Lung (tissue), 12 donors: ENCODE results near the gene TTYH3. TPM values are rescaled to one million over a fixed set of nuclear protein-coding genes. Genes with fewer than 3 reads are reported as not detected.

Experiments
- ATAC-seq: fragments of 200-7000 bp; cut with Tn5 transposase; one replicate; pipeline ENCODE4 v1.9.1; 2020; ENCODE audit warnings: moderate number of reproducible peaks; ENCODE audit not compliant: insufficient read depth, low FRiP score
- DNase-seq, 3 donors: peaks; one replicate each; pipeline ENCODE4 v3.0.0-alpha.2; 2013 to 2017
- H3K27ac ChIP-seq, 2 donors: one replicate each; pipeline ENCODE4 v1.5.1; 2013; ENCODE audit warnings: mild to moderate bottlenecking in 2 of 2, moderate library complexity in 2 of 2, control low read depth in 1 of 2, inconsistent platforms in 1 of 2, low read depth in 1 of 2, low read length in 1 of 2
- H3K27me3 ChIP-seq, 3 donors: one replicate each; pipeline ENCODE4 v1.5.1; 2013; ENCODE audit warnings: low read length in 2 of 3; ENCODE audit not compliant: control insufficient read depth in 3 of 3, insufficient read depth in 3 of 3
- H3K36me3 ChIP-seq, 4 donors: one replicate each; pipeline ENCODE4 v1.5.1; 2013; ENCODE audit warnings: low read length in 4 of 4, mild to moderate bottlenecking in 1 of 4, moderate library complexity in 1 of 4; ENCODE audit not compliant: control insufficient read depth in 4 of 4, insufficient read depth in 4 of 4
- H3K4me1 ChIP-seq, 5 donors: one replicate each; pipeline ENCODE4 v1.5.1; 2013; ENCODE audit warnings: low read length in 5 of 5, mild to moderate bottlenecking in 2 of 5, moderate library complexity in 1 of 5; ENCODE audit not compliant: control insufficient read depth in 5 of 5, insufficient read depth in 5 of 5
- H3K4me3 ChIP-seq: one replicate; pipeline ENCODE4 v1.5.1; 2013; ENCODE audit warnings: mild to moderate bottlenecking, control low read depth, moderate library complexity
- H3K9ac ChIP-seq, 2 donors: one replicate each; pipeline ENCODE4 v1.5.1; 2013; ENCODE audit warnings: low read length in 2 of 2, control low read depth in 1 of 2; ENCODE audit not compliant: insufficient read depth in 1 of 2
- H3K9me3 ChIP-seq, 4 donors: one replicate each; pipeline ENCODE4 v1.5.1; 2013; ENCODE audit warnings: low read length in 3 of 4, mild to moderate bottlenecking in 1 of 4, moderate library complexity in 1 of 4; ENCODE audit not compliant: control insufficient read depth in 4 of 4, insufficient read depth in 3 of 4
- WGBS, 2 donors: extraction: QIAGEN DNeasy Blood & Tissue Kit; methylation state at CpG; one replicate each; pipeline ENCODE4 v1.1.7; 2013; 5-methylcytosine and 5-hydroxymethylcytosine counted together
- polyA plus RNA-seq, 2 donors: library from polyadenylated mRNA; stranded (reverse); fragments of 200-250 nt; gene quantifications; one replicate each; pipeline ENCODE4 v1.2.1, GENCODE V29; 2013
- total RNA-seq, 2 donors: library from RNA; depleted of rRNA in 1 of 2; stranded (reverse); fragments of >200 nt in 1 of 2; gene quantifications; one replicate each; pipeline ENCODE4 v1.2.1, GENCODE V29; 2014 to 2021
- TF ChIP-seq, protein P1 (sequence below): IDR thresholded peaks from 2 replicates; pipeline ENCODE4 v1.5.1; 2012; ENCODE audit warnings: mild to moderate bottlenecking; ENCODE audit errors: control extremely low read depth, extremely low read depth
- donor health status: control.
- donor health status: control.
- donor health status: Bipolar disorder and iron deficiency.
- donor health status: healthy.
- donor health status: DM: yes; HTN: yes; CAD: no.

The TTYH3 gene
- total and polyA plus RNA-seq, 4 donors, result 14.3 to 74.0 (median 55.8) TPM

DNA sequence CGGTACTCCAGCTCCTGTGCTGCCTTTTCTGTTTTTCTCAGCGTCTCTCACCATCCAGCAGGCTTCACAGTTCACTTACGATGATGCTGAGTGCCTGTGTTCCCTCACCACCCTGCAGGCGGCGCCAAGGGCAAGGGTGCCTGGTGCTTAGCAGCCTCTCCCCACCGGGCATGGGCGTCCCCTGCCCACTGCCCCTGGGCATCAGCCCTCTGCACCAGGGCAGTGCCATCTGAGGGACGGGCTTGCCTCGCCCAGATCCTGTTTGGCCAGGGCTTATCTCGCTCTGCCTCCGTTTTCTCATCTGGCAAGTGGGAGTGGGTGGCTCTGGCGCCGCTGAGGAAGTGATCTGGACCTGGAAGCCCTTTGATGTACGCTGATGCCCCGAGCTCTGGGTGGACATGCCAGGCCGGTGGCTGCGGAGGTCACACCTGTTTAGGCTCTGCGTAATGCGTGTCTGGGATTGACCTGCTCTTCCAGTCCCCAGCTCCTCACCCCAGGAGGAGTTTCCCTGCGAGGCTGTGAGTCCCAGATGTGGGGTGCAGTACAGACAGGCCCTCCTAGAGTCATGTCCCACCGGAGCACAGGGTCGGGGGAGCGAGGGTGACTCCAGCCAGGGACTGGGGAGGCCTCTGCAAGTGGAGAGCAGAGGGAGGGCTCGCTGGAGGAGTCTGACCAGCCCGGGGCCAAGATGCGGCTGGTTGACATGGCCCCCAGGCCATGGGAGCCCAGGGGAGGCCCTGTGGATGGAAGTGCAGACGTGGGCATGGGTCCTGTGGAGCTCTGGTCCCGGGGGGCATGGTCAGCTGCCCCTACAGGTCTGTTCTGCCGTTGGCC, 11.8 kb downstream of the TTYH3 start:
- TF ChIP-seq, protein P1, sequence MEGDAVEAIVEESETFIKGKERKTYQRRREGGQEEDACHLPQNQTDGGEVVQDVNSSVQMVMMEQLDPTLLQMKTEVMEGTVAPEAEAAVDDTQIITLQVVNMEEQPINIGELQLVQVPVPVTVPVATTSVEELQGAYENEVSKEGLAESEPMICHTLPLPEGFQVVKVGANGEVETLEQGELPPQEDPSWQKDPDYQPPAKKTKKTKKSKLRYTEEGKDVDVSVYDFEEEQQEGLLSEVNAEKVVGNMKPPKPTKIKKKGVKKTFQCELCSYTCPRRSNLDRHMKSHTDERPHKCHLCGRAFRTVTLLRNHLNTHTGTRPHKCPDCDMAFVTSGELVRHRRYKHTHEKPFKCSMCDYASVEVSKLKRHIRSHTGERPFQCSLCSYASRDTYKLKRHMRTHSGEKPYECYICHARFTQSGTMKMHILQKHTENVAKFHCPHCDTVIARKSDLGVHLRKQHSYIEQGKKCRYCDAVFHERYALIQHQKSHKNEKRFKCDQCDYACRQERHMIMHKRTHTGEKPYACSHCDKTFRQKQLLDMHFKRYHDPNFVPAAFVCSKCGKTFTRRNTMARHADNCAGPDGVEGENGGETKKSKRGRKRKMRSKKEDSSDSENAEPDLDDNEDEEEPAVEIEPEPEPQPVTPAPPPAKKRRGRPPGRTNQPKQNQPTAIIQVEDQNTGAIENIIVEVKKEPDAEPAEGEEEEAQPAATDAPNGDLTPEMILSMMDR, result no peak
- Histone ChIP-seq H3K9ac (no peak overlapping the region), H3K27ac (peak overlapping the region in 1 of 2 donors; percentile 60), H3K4me3 (no peak overlapping the region), H3K27me3 (no peaks in the 10 kb centered on the region), H3K9me3 (no peaks in the 10 kb centered on the region), H3K4me1 (peaks cover 0 to 41% (median 20%) of the 10 kb centered on the region in 5 donors), H3K36me3 (peaks cover 0 to 14% (median 11%) of the 10 kb centered on the region in 4 donors)
- no peak for ATAC-seq
- 74 to 85% methylated on average over 29 of the region's 29 CpGs for WGBS, 2 donors
- DNase-seq, result no peak

DNA sequence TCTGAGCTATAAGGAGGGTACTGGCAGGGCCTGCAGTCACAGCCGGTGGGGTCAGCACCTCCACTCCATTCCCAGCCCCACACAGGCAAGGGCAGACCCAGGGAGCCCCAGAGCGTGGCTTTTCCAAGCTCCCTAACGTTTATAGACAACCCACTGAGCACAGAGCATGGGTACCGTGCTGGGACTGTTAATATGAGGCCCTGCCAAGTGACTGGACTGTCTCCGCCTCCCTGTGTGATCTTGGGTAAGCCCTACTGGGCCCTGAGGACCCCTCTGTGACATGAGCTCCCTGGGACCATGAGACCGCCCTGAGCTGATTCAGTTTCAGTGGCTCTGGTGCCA, 12.4 kb downstream of the TTYH3 start:
- Histone ChIP-seq H3K4me3 (no peak overlapping the region), H3K4me1 (peaks cover 0 to 41% (median 20%) of the 10 kb centered on the region in 5 donors), H3K27me3 (no peaks in the 10 kb centered on the region), H3K9me3 (no peaks in the 10 kb centered on the region), H3K36me3 (peaks cover 0 to 16% (median 11%) of the 10 kb centered on the region in 4 donors), H3K9ac (no peak overlapping the region), H3K27ac (no peak overlapping the region)
- 66 to 79% methylated on average over 6 of the region's 6 CpGs for WGBS, 2 donors
- no peak for ATAC-seq
- TF ChIP-seq, protein P1, result no peak
- no peak for DNase-seq

GRCh38 chr7:2644562-2645273, 12.9 kb downstream of the TTYH3 start:
- TF ChIP-seq, protein P1, result no peak
- ATAC-seq (no peak), DNase-seq (no peak)
- WGBS, 2 donors, result 50 to 64% methylated on average over 18 of the region's 18 CpGs
- Histone ChIP-seq H3K9me3 (no peaks in the 10 kb centered on the region), H3K27me3 (no peaks in the 10 kb centered on the region), H3K9ac (no peak overlapping the region), H3K36me3 (peaks cover 0 to 20% (median 13%) of the 10 kb centered on the region in 4 donors), H3K4me1 (peaks cover 0 to 41% (median 20%) of the 10 kb centered on the region in 5 donors), H3K27ac (no peak overlapping the region), H3K4me3 (no peak overlapping the region)
